ENCODE measurements around the gene RAB10. TPM values are rescaled to one million over a fixed set of nuclear protein-coding genes. Genes with fewer than 3 reads are reported as not detected.
A peak's percentile ranks its signal among the peaks of the same experiment; 100 is the strongest.

RAB10 gene
- total RNA-seq, 2 donors from 2014 or later = 115 to 121 TPM

GRCh38 chr2:26178246-26178645 lies 144.4 kb downstream of the RAB10 start:
- TF ChIP-seq CTCF (conservative IDR thresholded peaks at IDR 0.05) = no peak
- WGBS, 2 experiments (ENCODE audit: insufficient coverage in 1 of 2, insufficient read length in 1 of 2) = 93% methylated on average over 2 of the region's 3 CpGs; no CpG with 5 or more reads in 1 of the 2 experiments
- no peaks in the 10 kb centered on the region for H3K9me3 Mint-ChIP-seq
- no peaks in the 10 kb centered on the region for H3K9me3 ChIP-seq (ENCODE audit: control insufficient read depth, low read length)
- peaks cover 9% of the 10 kb centered on the region for H3K4me1 Mint-ChIP-seq
- H3K4me1 ChIP-seq (ENCODE audit: control insufficient read depth, insufficient read depth, low read length) = no peaks in the 10 kb centered on the region
- H3K27ac ChIP-seq (ENCODE audit: low read depth, low read length) = no peak overlapping the region
- no peak overlapping the region for H3K9ac ChIP-seq (ENCODE audit: extremely low read depth, low read length, poor library complexity, severe bottlenecking)
- DNase-seq = no peak
- peaks cover 59% of the 10 kb centered on the region for H3K27me3 Mint-ChIP-seq (ENCODE audit: insufficient read depth)
- H3K36me3 Mint-ChIP-seq (ENCODE audit: low read depth) = no peaks in the 10 kb centered on the region
- peak overlapping the region; percentile 66 for H3K4me3 Mint-ChIP-seq
- no peak overlapping the region for H3K27ac Mint-ChIP-seq
- peaks cover 23% of the 10 kb centered on the region for H3K27me3 ChIP-seq (ENCODE audit: control insufficient read depth, insufficient read depth, low read length, poor library complexity, severe bottlenecking)
- no peak overlapping the region for H3K4me3 ChIP-seq (ENCODE audit: low read length)
- H3K36me3 ChIP-seq (ENCODE audit: control insufficient read depth, insufficient read depth, low read length) = no peaks in the 10 kb centered on the region

- peak overlapping the region; percentile 68 for H3K27ac ChIP-seq (ENCODE audit: low read depth, low read length)
- H3K36me3 ChIP-seq (ENCODE audit: control insufficient read depth, insufficient read depth, low read length) = no peaks in the 10 kb centered on the region
- H3K4me1 ChIP-seq (ENCODE audit: control insufficient read depth, insufficient read depth, low read length) = no peaks in the 10 kb centered on the region
- H3K36me3 Mint-ChIP-seq (ENCODE audit: low read depth) = no peaks in the 10 kb centered on the region
- TF ChIP-seq CTCF (conservative IDR thresholded peaks at IDR 0.05) = no peak
- H3K27me3 ChIP-seq (ENCODE audit: control insufficient read depth, insufficient read depth, low read length, poor library complexity, severe bottlenecking) = peaks cover 23% of the 10 kb centered on the region
- H3K4me1 Mint-ChIP-seq = peaks cover 9% of the 10 kb centered on the region
- DNase-seq = peak; percentile 88
- WGBS, 2 experiments (ENCODE audit: insufficient coverage in 1 of 2, insufficient read length in 1 of 2) = 9 to 12% methylated on average over 18 to 48 of the region's 48 CpGs
- peaks cover 62% of the 10 kb centered on the region for H3K27me3 Mint-ChIP-seq (ENCODE audit: insufficient read depth)
- no peak overlapping the region for H3K27ac Mint-ChIP-seq
- H3K4me3 Mint-ChIP-seq = peak overlapping the region; percentile 66
- no peak overlapping the region for H3K9ac ChIP-seq (ENCODE audit: extremely low read depth, low read length, poor library complexity, severe bottlenecking)
- H3K9me3 Mint-ChIP-seq = no peaks in the 10 kb centered on the region
- H3K4me3 ChIP-seq (ENCODE audit: low read length) = peak overlapping the region; percentile 68
- H3K9me3 ChIP-seq (ENCODE audit: control insufficient read depth, low read length) = no peaks in the 10 kb centered on the region
Measured at GRCh38 chr2:26178746-26179436, 145.0 kb downstream of the RAB10 start.

GRCh38 chr2:26179446-26179913 lies 145.6 kb downstream of the RAB10 start:
- peak overlapping the region; percentile 68 for H3K27ac ChIP-seq (ENCODE audit: low read depth, low read length)
- H3K4me3 ChIP-seq (ENCODE audit: low read length) = peak overlapping the region; percentile 68
- H3K9me3 ChIP-seq (ENCODE audit: control insufficient read depth, low read length) = no peaks in the 10 kb centered on the region
- Mint-ChIP-seq H3K27ac (no peak overlapping the region), H3K27me3 (ENCODE audit: insufficient read depth) (peaks cover 59% of the 10 kb centered on the region), H3K4me3 (peak overlapping the region; percentile 66), H3K9me3 (no peaks in the 10 kb centered on the region), H3K36me3 (ENCODE audit: low read depth) (no peaks in the 10 kb centered on the region), H3K4me1 (peaks cover 6% of the 10 kb centered on the region)
- H3K27me3 ChIP-seq (ENCODE audit: control insufficient read depth, insufficient read depth, low read length, poor library complexity, severe bottlenecking) = peaks cover 20% of the 10 kb centered on the region
- H3K9ac ChIP-seq (ENCODE audit: extremely low read depth, low read length, poor library complexity, severe bottlenecking) = no peak overlapping the region
- TF ChIP-seq CTCF (conservative IDR thresholded peaks at IDR 0.05) = no peak
- no peaks in the 10 kb centered on the region for H3K4me1 ChIP-seq (ENCODE audit: control insufficient read depth, insufficient read depth, low read length)
- 22 to 31% methylated on average over 4 to 12 of the region's 12 CpGs for WGBS, 2 experiments (ENCODE audit: insufficient coverage in 1 of 2, insufficient read length in 1 of 2)
- peak; percentile 83 for DNase-seq
- H3K36me3 ChIP-seq (ENCODE audit: control insufficient read depth, insufficient read depth, low read length) = no peaks in the 10 kb centered on the region
